Osteocyte (in vitro differentiated cells): ENCODE measurements around the gene ANO3. TPM values are rescaled to one million over a fixed set of nuclear protein-coding genes. Genes with fewer than 3 reads are reported as not detected.

Experiments
- DNase-seq: peaks from one replicate; pipeline ENCODE4 v3.0.0; 2021; ENCODE audit warnings: mixed read lengths; ENCODE audit not compliant: unreplicated experiment; ENCODE audit errors: extremely low spot score
- H3K27ac Mint-ChIP-seq: one replicate; pipeline ENCODE4 v1.8.0; 2021; ENCODE audit warnings: mild to moderate bottlenecking, mixed read lengths; ENCODE audit not compliant: unreplicated experiment
- H3K27me3 Mint-ChIP-seq: one replicate; pipeline ENCODE4 v1.8.0; 2021; ENCODE audit warnings: mixed read lengths; ENCODE audit not compliant: unreplicated experiment
- H3K36me3 Mint-ChIP-seq: one replicate; pipeline ENCODE4 v1.8.0; 2021; ENCODE audit warnings: mixed read lengths; ENCODE audit not compliant: unreplicated experiment
- H3K4me1 Mint-ChIP-seq: one replicate; pipeline ENCODE4 v1.8.0; 2021; ENCODE audit warnings: mixed read lengths; ENCODE audit not compliant: unreplicated experiment
- H3K4me3 Mint-ChIP-seq: one replicate; pipeline ENCODE4 v1.8.0; 2021; ENCODE audit warnings: mild to moderate bottlenecking, moderate library complexity, mixed read lengths; ENCODE audit not compliant: unreplicated experiment
- H3K9me3 Mint-ChIP-seq: one replicate; pipeline ENCODE4 v1.8.0; 2021; ENCODE audit warnings: mixed read lengths; ENCODE audit not compliant: unreplicated experiment
- CTCF ChIP-seq: fragments of 200-600 bp; sonication (generic); IDR thresholded peaks from 2 replicates; pipeline ENCODE4 v1.5.0; 2021; ENCODE audit warnings: antibody characterized with exemption, mild to moderate bottlenecking, moderate library complexity
- total RNA-seq: library from RNA; stranded (reverse); gene quantifications from 2 replicates; pipeline ENCODE4 v1.2.1, GENCODE V29; 2021

Gene ANO3
- total RNA-seq, 1 donor from 2014 or later = not detected

- DNase-seq = no peak
Observed at GRCh38 chr11:26399336-26399735, 67.4 kb downstream of the ANO3 start.

GRCh38 chr11:26410706-26411366, 78.9 kb downstream of the ANO3 start:
- DNase-seq = no peak
- no peak overlapping the region for H3K4me3 Mint-ChIP-seq
- peaks cover 3% of the 10 kb centered on the region for H3K27me3 Mint-ChIP-seq
- H3K9me3 Mint-ChIP-seq = no peaks in the 10 kb centered on the region
- no peak for TF ChIP-seq CTCF
- H3K4me1 Mint-ChIP-seq = no peaks in the 10 kb centered on the region
- no peaks in the 10 kb centered on the region for H3K36me3 Mint-ChIP-seq
- H3K27ac Mint-ChIP-seq = no peak overlapping the region

More at GRCh38 chr11:26399336-26399735, 67.4 kb downstream of the ANO3 start:
- Mint-ChIP-seq H3K9me3 (no peaks in the 10 kb centered on the region), H3K27ac (no peak overlapping the region), H3K27me3 (peaks cover 10% of the 10 kb centered on the region), H3K4me1 (no peaks in the 10 kb centered on the region), H3K4me3 (no peak overlapping the region), H3K36me3 (no peaks in the 10 kb centered on the region)
- TF ChIP-seq CTCF = no peak

- no peak overlapping the region for H3K4me3 Mint-ChIP-seq
- no peak for TF ChIP-seq CTCF
- peaks cover 3% of the 10 kb centered on the region for H3K27me3 Mint-ChIP-seq
- no peaks in the 10 kb centered on the region for H3K4me1 Mint-ChIP-seq
- H3K9me3 Mint-ChIP-seq = no peaks in the 10 kb centered on the region
- H3K36me3 Mint-ChIP-seq = no peaks in the 10 kb centered on the region
- no peak overlapping the region for H3K27ac Mint-ChIP-seq
- DNase-seq = no peak
Observed at GRCh38 chr11:26412955-26413354, 81.0 kb downstream of the ANO3 start.

- no peak for TF ChIP-seq CTCF
- peaks cover 8% of the 10 kb centered on the region for H3K27me3 Mint-ChIP-seq
- H3K27ac Mint-ChIP-seq = no peak overlapping the region
- no peak for DNase-seq
- no peak overlapping the region for H3K4me3 Mint-ChIP-seq
- no peaks in the 10 kb centered on the region for H3K36me3 Mint-ChIP-seq
- H3K9me3 Mint-ChIP-seq = no peaks in the 10 kb centered on the region
- no peaks in the 10 kb centered on the region for H3K4me1 Mint-ChIP-seq
Observed at GRCh38 chr11:26418386-26418912, 86.5 kb downstream of the ANO3 start.

- no peaks in the 10 kb centered on the region for H3K36me3 Mint-ChIP-seq
- no peak overlapping the region for H3K27ac Mint-ChIP-seq
- peaks cover 12% of the 10 kb centered on the region for H3K27me3 Mint-ChIP-seq
- TF ChIP-seq CTCF = no peak
- DNase-seq = no peak
- H3K9me3 Mint-ChIP-seq = no peaks in the 10 kb centered on the region
- no peak overlapping the region for H3K4me3 Mint-ChIP-seq
- no peaks in the 10 kb centered on the region for H3K4me1 Mint-ChIP-seq
Observed at GRCh38 chr11:26420331-26420730, 88.4 kb downstream of the ANO3 start.
